ENCODE results near the gene CYLD.
A peak's percentile ranks its signal among the peaks of the same experiment; 100 is the strongest.

CYLD gene

GRCh38 chr16:50741781-50742575 lies at the start of gene CYLD:
TSS of gene CYLD (plus strand) at chr16:50742086. CDS start at chr16:50749699, 7,613 bp downstream.
- TF ChIP-seq, protein P1, sequence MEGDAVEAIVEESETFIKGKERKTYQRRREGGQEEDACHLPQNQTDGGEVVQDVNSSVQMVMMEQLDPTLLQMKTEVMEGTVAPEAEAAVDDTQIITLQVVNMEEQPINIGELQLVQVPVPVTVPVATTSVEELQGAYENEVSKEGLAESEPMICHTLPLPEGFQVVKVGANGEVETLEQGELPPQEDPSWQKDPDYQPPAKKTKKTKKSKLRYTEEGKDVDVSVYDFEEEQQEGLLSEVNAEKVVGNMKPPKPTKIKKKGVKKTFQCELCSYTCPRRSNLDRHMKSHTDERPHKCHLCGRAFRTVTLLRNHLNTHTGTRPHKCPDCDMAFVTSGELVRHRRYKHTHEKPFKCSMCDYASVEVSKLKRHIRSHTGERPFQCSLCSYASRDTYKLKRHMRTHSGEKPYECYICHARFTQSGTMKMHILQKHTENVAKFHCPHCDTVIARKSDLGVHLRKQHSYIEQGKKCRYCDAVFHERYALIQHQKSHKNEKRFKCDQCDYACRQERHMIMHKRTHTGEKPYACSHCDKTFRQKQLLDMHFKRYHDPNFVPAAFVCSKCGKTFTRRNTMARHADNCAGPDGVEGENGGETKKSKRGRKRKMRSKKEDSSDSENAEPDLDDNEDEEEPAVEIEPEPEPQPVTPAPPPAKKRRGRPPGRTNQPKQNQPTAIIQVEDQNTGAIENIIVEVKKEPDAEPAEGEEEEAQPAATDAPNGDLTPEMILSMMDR (IDR thresholded peaks at IDR 0.05; ENCODE audit: low read depth, low read length) = no peak
- Histone ChIP-seq H3K36me3 (peaks cover 3% of the 10 kb centered on the region), H3K27ac (no peak within 1 kb of the TSS), H3K27me3 (ENCODE audit: insufficient read depth, low read depth, severe bottlenecking) (peaks cover 14% of the 10 kb centered on the region), H3K4me3 (ENCODE audit: low read depth, low read length) (peak within 1 kb of the TSS; percentile 63), H3K9me3 (ENCODE audit: severe bottlenecking) (no peaks in the 10 kb centered on the region)
- DNase-seq = peak; percentile 99

DNA sequence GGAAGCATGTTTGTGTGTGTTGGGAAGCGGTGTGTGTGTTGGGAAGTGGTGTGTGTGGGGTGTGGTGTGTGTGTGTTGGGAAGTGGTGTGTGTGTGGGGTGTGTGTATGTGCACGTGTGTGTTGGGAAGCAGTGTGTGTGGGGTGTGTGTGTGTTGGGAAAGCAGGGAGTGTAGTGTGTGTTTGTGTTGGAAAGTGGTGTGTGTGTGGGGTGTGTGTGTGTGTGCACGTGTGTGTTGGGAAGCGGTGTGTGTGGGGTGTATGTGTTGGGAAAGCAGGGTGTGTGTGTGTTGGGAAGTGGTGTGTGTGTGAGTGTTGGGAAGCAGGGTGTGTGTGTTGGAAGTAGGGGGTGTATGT lies 49.3 kb upstream of the CYLD start:
- no peak overlapping the region for H3K4me3 ChIP-seq (ENCODE audit: low read depth, low read length)
- H3K36me3 ChIP-seq = no peaks in the 10 kb centered on the region
- no peak overlapping the region for H3K27ac ChIP-seq
- H3K9me3 ChIP-seq (ENCODE audit: severe bottlenecking) = no peaks in the 10 kb centered on the region
- DNase-seq = no peak
- TF ChIP-seq, protein P1 (IDR thresholded peaks at IDR 0.05; ENCODE audit: low read depth, low read length) = no peak
- H3K27me3 ChIP-seq (ENCODE audit: insufficient read depth, low read depth, severe bottlenecking) = no peaks in the 10 kb centered on the region

DNA sequence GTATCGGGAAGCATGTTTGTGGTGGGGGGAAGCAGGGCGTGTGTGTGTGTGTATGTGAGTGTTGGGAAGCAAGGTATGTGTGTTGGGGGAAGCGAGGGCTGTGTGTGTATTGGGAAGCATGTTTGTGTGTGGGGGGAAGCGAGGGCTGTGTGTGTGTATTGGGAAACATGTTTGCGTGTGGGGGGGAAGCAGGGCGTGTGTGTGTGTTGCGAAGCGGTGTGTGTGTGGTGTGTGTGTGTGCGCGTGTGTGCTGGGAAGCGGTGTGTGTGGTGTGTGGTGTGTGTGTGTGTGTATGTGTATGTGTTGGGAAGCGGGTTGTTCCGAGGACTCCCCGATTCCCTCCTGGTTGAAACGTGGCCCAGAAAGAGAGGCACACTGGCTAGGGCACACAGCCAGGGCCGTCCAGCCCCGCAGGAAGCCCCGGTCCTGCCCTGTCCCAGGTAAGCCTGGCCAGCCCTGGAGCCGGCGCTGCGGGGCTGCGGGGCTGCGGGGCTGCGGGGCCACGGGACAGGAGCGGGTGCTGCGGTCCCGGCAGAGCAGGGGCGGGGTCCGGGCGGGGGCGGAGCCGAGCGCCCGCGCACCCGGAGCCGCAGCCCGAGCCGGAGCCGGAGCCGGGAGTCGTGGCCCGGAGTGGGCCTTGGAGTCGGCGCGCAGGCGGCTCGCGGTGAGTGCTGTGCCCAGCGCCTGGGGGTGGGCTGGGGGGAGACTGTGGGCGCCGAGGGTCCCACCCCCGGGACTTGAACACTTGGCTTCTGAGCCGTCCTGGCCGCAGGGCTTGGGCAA lies 48.7 kb upstream of the CYLD start, which contains the start of gene NOD2:
TSS of gene NOD2 (plus strand) at position 608 of the 783 bp plus-strand sequence. CDS start 5,890 bp downstream, outside the sequence.
- TF ChIP-seq, protein P1 (IDR thresholded peaks at IDR 0.05; ENCODE audit: low read depth, low read length) = no peak
- no peak for DNase-seq
- Histone ChIP-seq H3K27ac (no peak within 1 kb of the TSS), H3K4me3 (ENCODE audit: low read depth, low read length) (peak within 1 kb of the TSS; percentile 45), H3K36me3 (no peaks in the 10 kb centered on the region), H3K27me3 (ENCODE audit: insufficient read depth, low read depth, severe bottlenecking) (no peaks in the 10 kb centered on the region), H3K9me3 (ENCODE audit: severe bottlenecking) (no peaks in the 10 kb centered on the region)

GRCh38 chr16:50694206-50694605 lies 47.7 kb upstream of the CYLD start:
- no peak overlapping the region for H3K4me3 ChIP-seq (ENCODE audit: low read depth, low read length)
- H3K27ac ChIP-seq = no peak overlapping the region
- H3K9me3 ChIP-seq (ENCODE audit: severe bottlenecking) = no peaks in the 10 kb centered on the region
- H3K36me3 ChIP-seq = no peaks in the 10 kb centered on the region
- no peaks in the 10 kb centered on the region for H3K27me3 ChIP-seq (ENCODE audit: insufficient read depth, low read depth, severe bottlenecking)
- TF ChIP-seq, protein P1 (IDR thresholded peaks at IDR 0.05; ENCODE audit: low read depth, low read length) = no peak
- no peak for DNase-seq

DNA sequence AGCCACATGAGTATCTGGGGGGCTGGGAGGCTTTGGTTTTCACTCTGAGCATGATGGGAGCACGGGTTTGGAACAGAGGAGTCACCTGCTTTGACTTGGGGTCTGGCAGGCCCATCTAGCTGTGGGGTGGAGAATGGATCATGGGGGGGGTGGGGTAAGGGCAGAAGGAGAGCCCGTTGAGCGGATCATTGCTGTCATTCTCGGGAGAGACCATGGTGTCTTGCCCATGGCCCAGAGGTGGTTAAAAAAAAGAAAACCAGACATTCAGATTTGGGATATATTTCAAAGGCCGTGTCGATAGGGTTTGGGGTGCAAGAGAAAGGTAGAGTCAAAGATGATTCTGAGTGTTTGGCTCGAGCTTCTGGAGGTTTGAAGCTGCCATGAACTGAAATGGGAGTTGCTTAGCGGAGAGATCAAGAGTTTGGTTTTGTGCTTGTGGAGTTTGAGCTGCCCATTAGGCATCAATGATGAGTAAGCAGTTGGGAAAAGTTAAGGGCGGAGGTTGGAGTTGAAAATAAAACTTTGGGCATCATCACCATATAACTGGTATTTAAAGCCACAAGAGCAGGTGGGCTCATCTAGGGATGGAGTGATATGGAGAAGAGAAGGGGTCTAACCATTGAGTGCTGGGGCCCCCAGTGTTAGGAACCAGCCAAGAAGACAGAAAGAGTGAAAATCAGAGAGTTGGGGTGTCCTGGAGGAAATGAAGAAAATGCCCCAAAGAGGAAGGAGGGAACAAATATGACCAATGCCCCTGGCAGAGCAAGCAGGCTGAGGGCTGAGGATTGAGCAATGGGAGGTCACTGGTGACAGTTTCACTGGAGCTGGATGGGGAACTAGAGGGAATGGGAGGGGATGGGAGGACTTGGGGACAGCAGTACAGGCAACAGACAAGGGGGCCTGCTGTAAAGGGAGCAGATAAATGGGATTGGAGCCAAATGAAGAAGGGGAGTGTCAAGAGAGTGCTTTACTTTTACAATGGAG lies 46.6 kb upstream of the CYLD start:
- Histone ChIP-seq H3K36me3 (no peaks in the 10 kb centered on the region), H3K27ac (no peak overlapping the region), H3K4me3 (ENCODE audit: low read depth, low read length) (no peak overlapping the region), H3K9me3 (ENCODE audit: severe bottlenecking) (no peaks in the 10 kb centered on the region), H3K27me3 (ENCODE audit: insufficient read depth, low read depth, severe bottlenecking) (no peaks in the 10 kb centered on the region)
- no peak for DNase-seq
- TF ChIP-seq, protein P1 (IDR thresholded peaks at IDR 0.05; ENCODE audit: low read depth, low read length) = no peak

All from WERI-Rb-1 (cell line).